MCF 10A (cell line): ENCODE results near the gene ARHGEF25. TPM values are rescaled to one million over a fixed set of nuclear protein-coding genes. Genes with fewer than 3 reads are reported as not detected.
"Not testable (repeated sequence)": the region's sequence is repeated elsewhere in the genome, so short reads cannot be mapped to it uniquely, and the experiment has no call there.

ENCODE experiments used
- BruUV-seq: library from RNA; stranded (reverse); fragments of 400-500 nt; replicated peaks from 2 replicates; lab custom pipeline; 2021; lab: Mats Ljungman, UMichigan
- CTCF ChIA-PET: fragments of 300-600 bp; sonication (Branson Sonifier 250); formaldehyde crosslinking; extraction: SDS; loops from one replicate; lab custom pipeline; 2021; ENCODE audit warnings: antibody characterized with exemption, inconsistent platforms; lab: Yijun Ruan, JAX
- POLR2A ChIA-PET: fragments of 300-600, 350-650 bp; sonication (Branson Sonifier 250); formaldehyde crosslinking; extraction: SDS; loops from one replicate; lab custom pipeline; 2020; ENCODE audit warnings: antibody characterized with exemption, inconsistent platforms; lab: Yijun Ruan, JAX
- DNase-seq: peaks from one replicate; pipeline ENCODE4 v3.0.0-alpha.2; 2018; ENCODE audit not compliant: unreplicated experiment
- H3K27ac Mint-ChIP-seq: one replicate; pipeline ENCODE4 v1.8.0; 2022; ENCODE audit warnings: mild to moderate bottlenecking, low read depth, mixed read lengths; ENCODE audit not compliant: unreplicated experiment
- H3K27me3 Mint-ChIP-seq: one replicate; pipeline ENCODE4 v1.8.0; 2022; ENCODE audit warnings: mixed read lengths; ENCODE audit not compliant: insufficient read depth, unreplicated experiment
- H3K36me3 Mint-ChIP-seq: one replicate; pipeline ENCODE4 v1.8.0; 2022; ENCODE audit warnings: mild to moderate bottlenecking, moderate library complexity, mixed read lengths; ENCODE audit not compliant: insufficient read depth, unreplicated experiment
- H3K4me1 Mint-ChIP-seq: one replicate; pipeline ENCODE4 v1.8.0; 2022; ENCODE audit warnings: mixed read lengths; ENCODE audit not compliant: insufficient read depth, unreplicated experiment
- H3K4me3 Mint-ChIP-seq: one replicate; pipeline ENCODE4 v1.8.0; 2022; ENCODE audit warnings: mild to moderate bottlenecking, moderate library complexity, mixed read lengths; ENCODE audit not compliant: unreplicated experiment
- H3K9me3 Mint-ChIP-seq: one replicate; pipeline ENCODE4 v1.8.0; 2022; ENCODE audit warnings: mixed read lengths; ENCODE audit not compliant: unreplicated experiment
- intact Hi-C: fragments of 100-400 bp; cut with micrococcal nuclease; formaldehyde crosslinking; loops from 2 replicates; pipeline ENCODE4 v1.14.1; 2022
- total RNA-seq: library from RNA; stranded (reverse); gene quantifications from 2 replicates; pipeline ENCODE4 v1.2.3, GENCODE V29; 2022
- TF ChIP-seq, protein P1 (sequence below): fragments of 200-600 bp; IDR thresholded peaks from one replicate; pipeline ENCODE4 v1.8.0; 2022; ENCODE audit warnings: antibody characterized with exemption, mild to moderate bottlenecking; ENCODE audit not compliant: unreplicated experiment

The ARHGEF25 gene
- total RNA-seq, 1 experiment from 2014 or later = 0.37 TPM

DNA sequence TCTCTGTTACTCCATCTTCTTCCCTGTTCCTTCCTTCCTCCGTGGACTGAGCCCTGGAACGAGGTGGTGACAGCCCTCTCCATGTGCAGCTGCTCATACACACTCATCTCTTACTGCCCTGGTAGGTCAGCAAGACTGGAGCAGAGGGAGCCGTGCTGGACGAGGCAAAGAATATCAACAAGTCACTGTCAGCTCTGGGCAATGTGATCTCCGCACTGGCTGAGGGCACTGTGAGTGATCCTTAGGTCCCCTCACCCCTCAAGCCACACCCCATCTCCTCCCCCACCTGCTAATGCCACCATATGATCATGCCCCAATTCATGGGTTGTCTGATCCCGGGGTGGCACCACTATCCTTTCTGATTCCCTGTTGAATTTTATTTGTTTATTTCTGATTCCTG lies 42.4 kb upstream of the ARHGEF25 start:
- intact Hi-C loops = no loop called here
- no peak overlapping the region for H3K27ac Mint-ChIP-seq
- no peaks in the 10 kb centered on the region for H3K9me3 Mint-ChIP-seq
- H3K4me3 Mint-ChIP-seq = no peak overlapping the region
- peaks cover 15% of the 10 kb centered on the region for H3K27me3 Mint-ChIP-seq
- POLR2A ChIA-PET = no interaction called here
- DNase-seq = no peak
- no TSS peak for BruUV-seq
- CTCF ChIA-PET = interaction anchor here (0.6 to 1.3 kb wide), 3 partner anchors 13 to 1372 kb away, joined by 3 to 5 read pairs (median 3); no protein-coding TSS in a partner anchor
- H3K36me3 Mint-ChIP-seq = no peaks in the 10 kb centered on the region
- TF ChIP-seq, protein P1, sequence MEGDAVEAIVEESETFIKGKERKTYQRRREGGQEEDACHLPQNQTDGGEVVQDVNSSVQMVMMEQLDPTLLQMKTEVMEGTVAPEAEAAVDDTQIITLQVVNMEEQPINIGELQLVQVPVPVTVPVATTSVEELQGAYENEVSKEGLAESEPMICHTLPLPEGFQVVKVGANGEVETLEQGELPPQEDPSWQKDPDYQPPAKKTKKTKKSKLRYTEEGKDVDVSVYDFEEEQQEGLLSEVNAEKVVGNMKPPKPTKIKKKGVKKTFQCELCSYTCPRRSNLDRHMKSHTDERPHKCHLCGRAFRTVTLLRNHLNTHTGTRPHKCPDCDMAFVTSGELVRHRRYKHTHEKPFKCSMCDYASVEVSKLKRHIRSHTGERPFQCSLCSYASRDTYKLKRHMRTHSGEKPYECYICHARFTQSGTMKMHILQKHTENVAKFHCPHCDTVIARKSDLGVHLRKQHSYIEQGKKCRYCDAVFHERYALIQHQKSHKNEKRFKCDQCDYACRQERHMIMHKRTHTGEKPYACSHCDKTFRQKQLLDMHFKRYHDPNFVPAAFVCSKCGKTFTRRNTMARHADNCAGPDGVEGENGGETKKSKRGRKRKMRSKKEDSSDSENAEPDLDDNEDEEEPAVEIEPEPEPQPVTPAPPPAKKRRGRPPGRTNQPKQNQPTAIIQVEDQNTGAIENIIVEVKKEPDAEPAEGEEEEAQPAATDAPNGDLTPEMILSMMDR = no peak
- H3K4me1 Mint-ChIP-seq = no peaks in the 10 kb centered on the region

GRCh38 chr12:57569858-57570257 lies 41.4 kb upstream of the ARHGEF25 start:
- no peak for DNase-seq
- Mint-ChIP-seq H3K27me3 (peaks cover 4% of the 10 kb centered on the region), H3K27ac (no peak overlapping the region), H3K4me1 (no peaks in the 10 kb centered on the region), H3K4me3 (no peak overlapping the region), H3K36me3 (no peaks in the 10 kb centered on the region), H3K9me3 (no peaks in the 10 kb centered on the region)
- ChIA-PET POLR2A (no interaction called here), CTCF (interaction anchor here (0.8 to 6.7 kb wide), 2 partner anchors 13 to 330 kb away, joined by 5 to 55 read pairs; no protein-coding TSS in a partner anchor)
- TF ChIP-seq, protein P1 = no peak
- intact Hi-C loops = no loop called here
- no TSS peak for BruUV-seq

DNA sequence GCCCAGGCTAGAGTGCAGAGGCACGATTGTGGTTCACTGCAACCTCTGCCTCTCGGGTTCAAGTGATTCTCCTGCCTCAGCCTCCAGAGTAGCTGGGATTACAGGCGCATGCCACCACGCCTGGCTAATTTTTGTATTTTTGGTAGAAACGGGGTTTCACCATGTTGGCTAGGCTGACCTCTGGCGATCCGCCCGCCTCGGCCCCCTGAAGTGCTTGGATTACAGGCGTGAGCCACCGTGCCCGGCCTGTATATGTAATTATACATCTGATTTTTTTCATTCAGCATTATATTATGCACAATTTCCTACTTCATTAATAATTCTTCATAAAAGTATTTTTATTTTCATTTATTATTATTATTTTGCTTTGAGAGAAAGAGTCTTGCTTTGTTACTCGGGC lies 40.8 kb upstream of the ARHGEF25 start:
- H3K4me3 Mint-ChIP-seq, DNase-seq, H3K4me1 Mint-ChIP-seq, POLR2A ChIA-PET, H3K9me3 Mint-ChIP-seq, H3K27me3 Mint-ChIP-seq, BruUV-seq, H3K36me3 Mint-ChIP-seq, intact Hi-C loops, H3K27ac Mint-ChIP-seq: not testable (repeated sequence)
- CTCF ChIA-PET = interaction anchor here (0.8 to 6.7 kb wide), 2 partner anchors 13 to 330 kb away, joined by 5 to 55 read pairs; no protein-coding TSS in a partner anchor

DNA sequence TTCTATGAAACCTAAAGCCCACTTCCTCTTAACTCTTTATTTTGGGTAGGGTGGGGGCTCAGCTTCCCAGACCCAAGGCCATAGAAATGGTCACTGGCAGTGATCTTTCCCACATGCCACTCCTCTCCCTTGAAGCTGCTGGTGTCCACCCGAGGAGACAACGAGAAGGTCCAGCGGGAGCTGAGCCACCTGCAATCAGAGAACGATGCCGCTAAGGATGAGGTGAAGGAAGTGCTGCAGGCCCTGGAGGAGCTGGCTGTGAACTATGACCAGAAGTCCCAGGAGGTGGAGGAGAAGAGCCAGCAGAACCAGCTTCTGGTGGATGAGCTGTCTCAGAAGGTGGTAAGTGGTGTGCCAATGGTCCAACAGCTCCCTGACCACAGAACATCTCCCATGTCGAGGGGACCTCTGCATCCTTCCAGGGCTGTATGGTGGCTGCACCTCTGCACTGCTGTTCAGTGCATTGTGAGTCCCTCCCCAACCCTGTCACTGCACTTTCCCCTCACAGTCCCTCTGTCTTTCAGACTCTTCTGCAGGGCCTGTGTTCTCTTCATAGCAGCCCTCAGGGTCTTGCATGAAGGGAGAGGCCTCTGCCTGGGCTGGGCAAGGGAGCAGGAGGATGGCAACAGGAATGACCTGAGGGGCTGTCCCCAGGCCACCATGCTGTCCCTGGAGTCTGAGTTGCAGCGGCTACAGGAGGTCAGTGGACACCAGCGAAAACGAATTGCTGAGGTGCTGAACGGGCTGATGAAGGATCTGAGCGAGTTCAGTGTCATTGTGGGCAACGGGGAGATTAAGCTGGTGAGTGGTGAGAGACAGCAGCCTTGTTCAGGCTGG lies 39.1 kb upstream of the ARHGEF25 start:
- no peaks in the 10 kb centered on the region for H3K9me3 Mint-ChIP-seq
- H3K4me1 Mint-ChIP-seq = no peaks in the 10 kb centered on the region
- no peaks in the 10 kb centered on the region for H3K36me3 Mint-ChIP-seq
- no peak overlapping the region for H3K27ac Mint-ChIP-seq
- intact Hi-C loops = no loop called here
- H3K27me3 Mint-ChIP-seq = no peaks in the 10 kb centered on the region
- BruUV-seq = no TSS peak
- CTCF ChIA-PET = interaction anchor here (1.0 to 6.7 kb wide), 2 partner anchors 11 to 62 kb away, joined by 3 to 55 read pairs; no protein-coding TSS in a partner anchor
- POLR2A ChIA-PET = interaction anchor here (1.2 kb wide), 1 partner anchor 26 kb away, joined by 3 read pairs; no protein-coding TSS in a partner anchor
- H3K4me3 Mint-ChIP-seq = no peak overlapping the region
- TF ChIP-seq, protein P1 = no peak
- no peak for DNase-seq
